ENCODE data around the gene SLC22A31.
A peak's percentile ranks its signal among the peaks of the same experiment; 100 is the strongest.
"Not testable (repeated sequence)": the region's sequence is repeated elsewhere in the genome, so short reads cannot be mapped to it uniquely, and the experiment has no call there.

SLC22A31 gene

GRCh38 chr16:89200124-89200849, at the start of gene SLC22A31:
Gene SLC22A31, minus strand, starts transcription at chr16:89200537. Its CDS starts 36 bp downstream, at chr16:89200501.
- no peak for DNase-seq

GRCh38 chr16:89248196-89248982, 48.1 kb upstream of the SLC22A31 start:
- DNase-seq: no peak

GRCh38 chr16:89247734-89248075, 47.4 kb upstream of the SLC22A31 start:
- DNase-seq: not testable (repeated sequence)

GRCh38 chr16:89246903-89247733, 46.8 kb upstream of the SLC22A31 start:
- peak; percentile 59 to 67 for DNase-seq

- no peak for DNase-seq
Measured at GRCh38 chr16:89246383-89246902, 46.1 kb upstream of the SLC22A31 start.

- DNase-seq: no peak
Measured at GRCh38 chr16:89244754-89245153, 44.4 kb upstream of the SLC22A31 start.

GRCh38 chr16:89244264-89244663, 43.9 kb upstream of the SLC22A31 start:
- not testable (repeated sequence) for DNase-seq

GRCh38 chr16:89243664-89244063, 43.3 kb upstream of the SLC22A31 start:
- no peak for DNase-seq

- peak in 1 of 2 experiments; percentile 9 for DNase-seq
Measured at GRCh38 chr16:89242795-89243200, 42.5 kb upstream of the SLC22A31 start.

- peak; percentile 24 to 41 for DNase-seq
Measured at GRCh38 chr16:89241187-89242007, 41.1 kb upstream of the SLC22A31 start.

GRCh38 chr16:89237733-89238132, 37.4 kb upstream of the SLC22A31 start:
- no peak for DNase-seq

- no peak for DNase-seq
Measured at GRCh38 chr16:89233678-89234490, 33.5 kb upstream of the SLC22A31 start.

GRCh38 chr16:89232107-89232506, 31.8 kb upstream of the SLC22A31 start:
- DNase-seq: no peak

- no peak for DNase-seq
Measured at GRCh38 chr16:89230255-89230654, 29.9 kb upstream of the SLC22A31 start.

- DNase-seq: no peak
Measured at GRCh38 chr16:89224665-89225064, 24.3 kb upstream of the SLC22A31 start.

- DNase-seq: no peak
Measured at GRCh38 chr16:89222931-89223330, 22.6 kb upstream of the SLC22A31 start.

GRCh38 chr16:89221604-89222003, 21.3 kb upstream of the SLC22A31 start:
- DNase-seq: no peak

GRCh38 chr16:89219365-89219764, 19.0 kb upstream of the SLC22A31 start:
- DNase-seq: no peak

GRCh38 chr16:89217388-89218191, 17.3 kb upstream of the SLC22A31 start, which contains the start of gene ZNF778:
Gene ZNF778, plus strand, starts transcription at chr16:89217703. Its CDS starts 3,425 bp downstream, at chr16:89221128.
- DNase-seq: peak; percentile 45 to 75

- no peak for DNase-seq
Measured at GRCh38 chr16:89217138-89217387, 16.7 kb upstream of the SLC22A31 start.
